Glutamatergic neuron (in vitro differentiated cells): Measurements from ENCODE around the gene NRGN. TPM values are rescaled to one million over a fixed set of nuclear protein-coding genes. Genes with fewer than 3 reads are reported as not detected.
"Not testable (repeated sequence)": the region's sequence is repeated elsewhere in the genome, so short reads cannot be mapped to it uniquely, and the experiment has no call there.

ENCODE experiments used
- DNase-seq: peaks from one replicate; pipeline ENCODE4 v3.0.0; 2022
- H3K27ac Mint-ChIP-seq: one replicate; pipeline ENCODE4 v1.8.0; 2020; ENCODE audit warnings: mild to moderate bottlenecking, mixed read lengths, inconsistent platforms; ENCODE audit not compliant: unreplicated experiment
- H3K27me3 Mint-ChIP-seq: one replicate; pipeline ENCODE4 v1.8.0; 2020; ENCODE audit warnings: mild to moderate bottlenecking, moderate library complexity, mixed read lengths, inconsistent platforms; ENCODE audit not compliant: unreplicated experiment
- H3K36me3 Mint-ChIP-seq: one replicate; pipeline ENCODE4 v1.8.0; 2020; ENCODE audit warnings: mild to moderate bottlenecking, mixed read lengths, inconsistent platforms; ENCODE audit not compliant: unreplicated experiment
- H3K4me1 Mint-ChIP-seq: one replicate; pipeline ENCODE4 v1.8.0; 2020; ENCODE audit warnings: mild to moderate bottlenecking, low read depth, mixed read lengths, inconsistent platforms; ENCODE audit not compliant: unreplicated experiment
- H3K4me3 Mint-ChIP-seq: one replicate; pipeline ENCODE4 v1.8.0; 2020; ENCODE audit warnings: mild to moderate bottlenecking, mixed read lengths, inconsistent platforms; ENCODE audit not compliant: unreplicated experiment
- H3K9me3 Mint-ChIP-seq: one replicate; pipeline ENCODE4 v1.8.0; 2020; ENCODE audit warnings: mild to moderate bottlenecking, moderate library complexity, mixed read lengths, inconsistent platforms; ENCODE audit not compliant: unreplicated experiment
- CTCF ChIP-seq: fragments of 200-600 bp; sonication (generic); IDR thresholded peaks from one replicate; pipeline ENCODE4 v1.5.0; 2021; ENCODE audit not compliant: partially characterized antibody, unreplicated experiment
- total RNA-seq: library from RNA; stranded (reverse); fragmentation: NEBNext Ultra II Directional; extraction: Animal tissue kit (Norgen Biotek cat#: 25700); gene quantifications from one replicate; pipeline ENCODE4 v1.2.1, GENCODE V29; 2021; ENCODE audit not compliant: unreplicated experiment

NRGN gene
- total RNA-seq, 1 donor from 2014 or later = 28.9 TPM

- Mint-ChIP-seq H3K27ac (no peak overlapping the region), H3K4me3 (no peak overlapping the region), H3K4me1 (no peaks in the 10 kb centered on the region), H3K36me3 (no peaks in the 10 kb centered on the region), H3K9me3 (no peaks in the 10 kb centered on the region), H3K27me3 (no peaks in the 10 kb centered on the region)
- DNase-seq = no peak
- TF ChIP-seq CTCF = no peak
Observed at GRCh38 chr11:124769806-124770774, 30.3 kb downstream of the NRGN start.

DNA sequence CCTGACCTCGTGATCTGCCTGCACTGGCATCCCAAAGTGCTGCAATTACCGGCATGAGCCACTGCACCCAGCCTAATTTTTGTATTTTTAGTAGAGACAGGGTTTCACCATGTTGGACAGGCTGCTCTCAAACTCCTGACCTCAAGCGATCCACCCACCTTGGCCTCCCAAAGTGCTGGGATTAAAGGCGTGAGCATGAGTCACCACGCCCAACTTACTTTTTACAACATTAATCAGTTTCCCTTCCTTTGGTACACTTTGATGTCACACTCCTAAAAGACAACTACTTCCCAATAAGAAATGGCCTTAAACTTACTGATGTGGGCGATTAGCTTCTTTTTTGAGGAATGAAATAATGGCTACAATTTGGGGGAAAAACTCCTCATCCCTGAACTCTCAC lies 31.2 kb downstream of the NRGN start:
- H3K27ac Mint-ChIP-seq, H3K36me3 Mint-ChIP-seq, DNase-seq, H3K9me3 Mint-ChIP-seq, H3K4me1 Mint-ChIP-seq, H3K27me3 Mint-ChIP-seq, H3K4me3 Mint-ChIP-seq: not testable (repeated sequence)

- no peaks in the 10 kb centered on the region for H3K36me3 Mint-ChIP-seq
- no peak overlapping the region for H3K4me3 Mint-ChIP-seq
- no peaks in the 10 kb centered on the region for H3K27me3 Mint-ChIP-seq
- no peak for TF ChIP-seq CTCF
- no peak for DNase-seq
- H3K4me1 Mint-ChIP-seq = no peaks in the 10 kb centered on the region
- no peak overlapping the region for H3K27ac Mint-ChIP-seq
- no peaks in the 10 kb centered on the region for H3K9me3 Mint-ChIP-seq
Observed at GRCh38 chr11:124776865-124777645, 37.3 kb downstream of the NRGN start.

DNA sequence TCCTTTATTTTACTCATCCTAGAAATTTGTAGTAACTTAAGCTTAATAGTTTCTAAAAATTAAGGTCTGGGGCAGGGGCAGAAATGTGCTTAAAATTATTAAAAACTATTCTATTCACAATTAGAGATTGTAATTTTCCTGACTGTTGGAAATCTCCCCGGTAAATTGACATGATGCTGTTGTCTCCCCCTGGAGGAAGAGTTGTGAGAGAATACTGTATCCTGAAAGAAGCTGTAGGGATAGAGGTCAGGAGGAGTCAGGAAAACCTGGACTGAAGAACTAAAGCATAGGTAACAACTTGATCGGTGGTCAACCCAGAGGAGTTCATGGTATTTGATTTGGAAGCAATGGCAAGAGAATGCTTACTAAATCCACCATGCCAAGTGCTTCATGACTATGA lies 38.5 kb downstream of the NRGN start:
- peak; percentile 24 for TF ChIP-seq CTCF
- H3K4me1 Mint-ChIP-seq = no peaks in the 10 kb centered on the region
- no peak for DNase-seq
- H3K4me3 Mint-ChIP-seq = no peak overlapping the region
- H3K9me3 Mint-ChIP-seq = no peaks in the 10 kb centered on the region
- no peaks in the 10 kb centered on the region for H3K27me3 Mint-ChIP-seq
- no peaks in the 10 kb centered on the region for H3K36me3 Mint-ChIP-seq
- H3K27ac Mint-ChIP-seq = no peak overlapping the region

GRCh38 chr11:124779568-124779967 lies 39.8 kb downstream of the NRGN start:
- H3K9me3 Mint-ChIP-seq = no peaks in the 10 kb centered on the region
- H3K36me3 Mint-ChIP-seq = no peaks in the 10 kb centered on the region
- no peak overlapping the region for H3K4me3 Mint-ChIP-seq
- no peaks in the 10 kb centered on the region for H3K27me3 Mint-ChIP-seq
- no peaks in the 10 kb centered on the region for H3K4me1 Mint-ChIP-seq
- no peak overlapping the region for H3K27ac Mint-ChIP-seq
- no peak for TF ChIP-seq CTCF
- no peak for DNase-seq
